ENCODE measurements around the gene SDK1. TPM values are rescaled to one million over a fixed set of nuclear protein-coding genes. Genes with fewer than 3 reads are reported as not detected.

Gene SDK1
- total RNA-seq, 1 donor from 2014 or later = 16.7 TPM

DNA sequence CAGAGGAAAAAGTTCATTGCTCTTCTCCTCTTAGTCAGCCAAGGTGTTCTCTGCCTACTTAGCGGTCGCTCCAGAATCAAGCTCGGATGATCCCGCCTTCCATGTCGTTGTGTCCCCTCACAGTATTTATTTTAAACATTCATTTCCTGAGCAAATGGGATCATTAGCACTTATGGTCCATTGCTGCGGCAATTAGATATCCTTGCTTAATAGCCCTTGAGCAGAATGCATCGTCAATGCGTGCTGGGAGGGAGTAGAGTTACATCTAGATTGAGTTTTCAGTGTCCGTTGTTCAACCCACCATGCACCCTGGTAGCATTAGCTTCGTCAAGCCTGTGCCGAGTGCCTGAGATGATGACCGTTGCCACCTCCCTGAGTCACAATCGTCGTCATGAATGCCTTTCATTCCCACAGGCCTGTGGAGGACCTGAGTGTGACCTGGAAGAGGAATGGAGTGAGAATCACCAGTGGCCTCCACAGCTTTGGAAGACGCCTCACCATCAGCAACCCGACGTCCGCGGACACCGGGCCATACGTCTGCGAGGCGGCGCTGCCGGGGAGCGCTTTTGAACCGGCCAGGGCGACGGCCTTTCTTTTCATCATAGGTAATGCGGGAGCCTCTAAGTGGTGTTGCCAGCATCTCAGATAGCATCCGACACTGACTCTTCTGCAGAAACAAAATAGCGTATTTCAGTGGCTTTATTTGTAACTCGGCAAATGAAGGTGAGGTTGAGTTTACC, 650.4 kb downstream of the SDK1 start:
- no peak for TF ChIP-seq POLR2A (IDR thresholded peaks at IDR 0.05)
- TF ChIP-seq POLR2AphosphoS5 (IDR thresholded peaks at IDR 0.05; ENCODE audit: insufficient read depth in 1 of 2, low read depth in 1 of 2) = no peak
- TF ChIP-seq, protein P1, sequence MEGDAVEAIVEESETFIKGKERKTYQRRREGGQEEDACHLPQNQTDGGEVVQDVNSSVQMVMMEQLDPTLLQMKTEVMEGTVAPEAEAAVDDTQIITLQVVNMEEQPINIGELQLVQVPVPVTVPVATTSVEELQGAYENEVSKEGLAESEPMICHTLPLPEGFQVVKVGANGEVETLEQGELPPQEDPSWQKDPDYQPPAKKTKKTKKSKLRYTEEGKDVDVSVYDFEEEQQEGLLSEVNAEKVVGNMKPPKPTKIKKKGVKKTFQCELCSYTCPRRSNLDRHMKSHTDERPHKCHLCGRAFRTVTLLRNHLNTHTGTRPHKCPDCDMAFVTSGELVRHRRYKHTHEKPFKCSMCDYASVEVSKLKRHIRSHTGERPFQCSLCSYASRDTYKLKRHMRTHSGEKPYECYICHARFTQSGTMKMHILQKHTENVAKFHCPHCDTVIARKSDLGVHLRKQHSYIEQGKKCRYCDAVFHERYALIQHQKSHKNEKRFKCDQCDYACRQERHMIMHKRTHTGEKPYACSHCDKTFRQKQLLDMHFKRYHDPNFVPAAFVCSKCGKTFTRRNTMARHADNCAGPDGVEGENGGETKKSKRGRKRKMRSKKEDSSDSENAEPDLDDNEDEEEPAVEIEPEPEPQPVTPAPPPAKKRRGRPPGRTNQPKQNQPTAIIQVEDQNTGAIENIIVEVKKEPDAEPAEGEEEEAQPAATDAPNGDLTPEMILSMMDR (IDR thresholded peaks at IDR 0.05) = no peak
- Histone ChIP-seq H3K4me1 (peaks cover 23% of the 10 kb centered on the region), H3K36me3 (peaks cover 0 to 6% of the 10 kb centered on the region in 2 donors), H3K4me3 (no peak overlapping the region), H3K27ac (no peak overlapping the region), H3K27me3 (no peaks in the 10 kb centered on the region), H3K9me3 (no peaks in the 10 kb centered on the region)
- DNase-seq (ENCODE audit: extremely low spot score in 2 of 2) = no peak
- intact Hi-C loops (cut with DNase I) = no loop called here

DNA sequence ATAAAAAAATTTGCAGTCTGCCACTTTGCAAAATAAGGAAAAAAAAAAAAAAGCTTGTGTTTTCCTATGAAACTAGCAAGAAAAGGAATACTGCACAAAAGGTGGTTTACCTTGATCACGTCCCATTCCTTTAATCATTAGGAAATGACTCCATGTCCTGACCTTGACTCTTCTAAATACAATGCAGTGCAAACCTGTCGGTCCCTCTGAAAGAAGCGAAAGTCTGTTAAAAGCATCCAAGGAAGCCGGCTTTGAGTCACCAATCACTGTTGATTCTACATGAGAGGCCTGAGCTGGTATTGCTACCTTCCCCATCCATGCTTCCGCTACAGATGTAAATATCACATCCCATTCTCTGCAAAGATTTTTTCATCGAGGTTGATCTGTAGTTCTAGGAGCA, 652.1 kb downstream of the SDK1 start:
- H3K4me1 ChIP-seq = peaks cover 25% of the 10 kb centered on the region
- no peaks in the 10 kb centered on the region for H3K9me3 ChIP-seq
- no peak overlapping the region for H3K4me3 ChIP-seq
- no peak overlapping the region for H3K27ac ChIP-seq
- DNase-seq (ENCODE audit: extremely low spot score in 2 of 2) = no peak
- no peaks in the 10 kb centered on the region for H3K27me3 ChIP-seq
- no peak for TF ChIP-seq POLR2A (IDR thresholded peaks at IDR 0.05)
- TF ChIP-seq POLR2AphosphoS5 (IDR thresholded peaks at IDR 0.05; ENCODE audit: insufficient read depth in 1 of 2, low read depth in 1 of 2) = no peak
- TF ChIP-seq, protein P1 (IDR thresholded peaks at IDR 0.05) = no peak
- intact Hi-C loops (cut with DNase I) = no loop called here
- peaks cover 0 to 6% of the 10 kb centered on the region in 2 donors for H3K36me3 ChIP-seq

DNA sequence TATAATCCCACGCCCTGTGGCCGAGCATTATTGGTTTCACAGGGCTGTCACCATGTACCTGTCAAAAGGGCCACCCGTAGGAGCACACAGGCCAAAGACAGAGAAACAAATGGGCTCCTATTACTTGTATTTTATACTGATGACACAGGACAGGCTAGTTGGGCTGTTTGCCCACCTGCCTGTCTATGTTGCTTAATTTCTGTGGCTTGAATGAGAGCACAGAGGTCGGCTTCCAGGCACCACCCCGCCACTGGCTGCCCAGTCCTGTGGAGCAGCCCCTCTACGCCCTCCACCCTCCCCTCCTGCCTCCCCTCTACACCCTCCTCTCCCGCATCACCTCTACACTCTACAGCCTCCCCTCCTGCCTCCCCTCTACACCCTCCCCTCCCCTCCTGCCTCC, 652.9 kb downstream of the SDK1 start:
- intact Hi-C loops (cut with DNase I) = no loop called here
- TF ChIP-seq, protein P1 (IDR thresholded peaks at IDR 0.05) = no peak
- TF ChIP-seq POLR2AphosphoS5 (IDR thresholded peaks at IDR 0.05; ENCODE audit: insufficient read depth in 1 of 2, low read depth in 1 of 2) = no peak
- no peak for TF ChIP-seq POLR2A (IDR thresholded peaks at IDR 0.05)
- H3K36me3 ChIP-seq = peaks cover 0 to 6% of the 10 kb centered on the region in 2 donors
- no peak for DNase-seq (ENCODE audit: extremely low spot score in 2 of 2)
- no peaks in the 10 kb centered on the region for H3K9me3 ChIP-seq
- H3K27ac ChIP-seq = no peak overlapping the region
- no peak overlapping the region for H3K4me3 ChIP-seq
- no peaks in the 10 kb centered on the region for H3K27me3 ChIP-seq
- peaks cover 19% of the 10 kb centered on the region for H3K4me1 ChIP-seq

DNA sequence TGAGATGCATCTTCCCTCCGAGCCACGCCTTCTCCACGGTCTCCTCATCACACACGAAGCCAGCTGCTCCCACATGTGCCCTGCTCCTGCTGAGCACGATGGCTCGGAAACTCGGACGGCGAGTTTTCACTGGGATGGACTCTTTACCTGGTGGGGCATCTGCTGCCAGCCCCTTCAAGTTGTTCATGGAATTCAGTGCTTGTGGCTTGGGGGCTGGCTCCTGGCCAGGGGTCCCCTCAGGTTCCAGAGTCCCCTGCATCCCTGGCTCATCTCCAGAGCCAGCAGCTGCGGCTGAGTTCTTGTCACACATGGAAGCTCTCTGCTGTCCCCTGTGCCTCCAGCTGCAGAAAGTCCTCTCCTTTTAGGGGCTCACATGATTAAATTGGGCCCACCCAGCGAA, 654.0 kb downstream of the SDK1 start:
- TF ChIP-seq, protein P1 (IDR thresholded peaks at IDR 0.05) = no peak
- no peak for TF ChIP-seq POLR2A (IDR thresholded peaks at IDR 0.05)
- TF ChIP-seq POLR2AphosphoS5 (IDR thresholded peaks at IDR 0.05; ENCODE audit: insufficient read depth in 1 of 2, low read depth in 1 of 2) = no peak
- H3K27ac ChIP-seq = no peak overlapping the region
- H3K4me1 ChIP-seq = peaks cover 16% of the 10 kb centered on the region
- DNase-seq (ENCODE audit: extremely low spot score in 2 of 2) = no peak
- H3K36me3 ChIP-seq = peaks cover 0 to 6% of the 10 kb centered on the region in 2 donors
- no peak overlapping the region for H3K4me3 ChIP-seq
- no peaks in the 10 kb centered on the region for H3K27me3 ChIP-seq
- H3K9me3 ChIP-seq = no peaks in the 10 kb centered on the region
- intact Hi-C loops (cut with DNase I) = no loop called here

All from vagina (tissue), 2 donors.